Measurements from ENCODE around the gene SDCCAG8. TPM values are rescaled to one million over a fixed set of nuclear protein-coding genes. Genes with fewer than 3 reads are reported as not detected.

The SDCCAG8 gene
- polyA plus RNA-seq, 2 of the 4 experiments (the other 2 are of a cell fraction): 48.8 to 64.8 TPM

DNA sequence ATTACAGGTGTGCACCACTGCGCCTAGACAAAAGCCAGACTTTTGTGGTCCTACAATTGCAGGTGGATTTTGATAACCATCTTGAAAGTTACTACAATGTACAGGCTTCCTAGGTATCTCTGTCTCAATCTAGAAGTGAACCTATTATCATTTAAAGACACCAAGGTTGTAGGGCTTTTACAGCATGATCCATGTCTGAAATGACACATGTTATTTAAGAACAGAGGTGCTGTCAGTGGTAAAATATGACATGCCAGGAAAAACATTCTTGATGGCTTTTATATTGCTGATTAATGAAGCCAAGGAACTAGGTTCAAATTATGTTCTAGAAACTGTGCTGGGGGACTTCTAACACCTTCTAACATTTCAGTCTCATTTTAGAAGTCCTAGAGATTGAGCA, 253.1 kb downstream of the SDCCAG8 start:
- H3K4me2 ChIP-seq: no peak overlapping the region
- FAIRE-seq (no peak), DNase-seq (ENCODE audit: low read depth in 1 of 2, low spot score in 1 of 2) (no peak), ATAC-seq (no peak)
- no peak overlapping the region for H3K27ac ChIP-seq
- H3K4me1 ChIP-seq: no peaks in the 10 kb centered on the region
- POLR2A ChIA-PET: no interaction called here
- no peaks in the 10 kb centered on the region for H3K9me3 ChIP-seq
- 100% methylated on average over 1 of the region's 1 CpG for WGBS (ENCODE audit: missing lambda C conversion rate)
- CTCF ChIA-PET: no interaction called here
- TF ChIP-seq, protein P1, sequence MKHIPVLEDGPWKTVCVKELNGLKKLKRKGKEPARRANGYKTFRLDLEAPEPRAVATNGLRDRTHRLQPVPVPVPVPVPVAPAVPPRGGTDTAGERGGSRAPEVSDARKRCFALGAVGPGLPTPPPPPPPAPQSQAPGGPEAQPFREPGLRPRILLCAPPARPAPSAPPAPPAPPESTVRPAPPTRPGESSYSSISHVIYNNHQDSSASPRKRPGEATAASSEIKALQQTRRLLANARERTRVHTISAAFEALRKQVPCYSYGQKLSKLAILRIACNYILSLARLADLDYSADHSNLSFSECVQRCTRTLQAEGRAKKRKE (CRISPR knock-in tag; IDR thresholded peaks at IDR 0.05; ENCODE audit: low read depth): no peak
- TF ChIP-seq RARB (CRISPR knock-in tag; IDR thresholded peaks at IDR 0.05) (no peak), RAD21 (conservative IDR thresholded peaks at IDR 0.05 in 1 of 2, IDR thresholded peaks at IDR 0.05 in 1 of 2) (no peak), HES2 (IDR thresholded peaks at IDR 0.05) (no peak), POLR2A (IDR thresholded peaks at IDR 0.05; ENCODE audit: low read length) (no peak), PHF8 (IDR thresholded peaks at IDR 0.05; ENCODE audit: borderline replicate concordance, low read depth) (no peak), BHLHE40 (IDR thresholded peaks at IDR 0.05; ENCODE audit: low read depth, low read length) (no peak), CEBPB (IDR thresholded peaks at IDR 0.05) (no peak), CBX8 (IDR thresholded peaks at IDR 0.05) (no peak), MYC (IDR thresholded peaks at IDR 0.05; ENCODE audit: borderline replicate concordance, low read length) (no peak), HOXA7 (CRISPR knock-in tag; IDR thresholded peaks at IDR 0.05) (no peak), MAZ (IDR thresholded peaks at IDR 0.05; ENCODE audit: borderline replicate concordance, low read depth, low read length) (no peak), RNF2 (IDR thresholded peaks at IDR 0.05; ENCODE audit: borderline replicate concordance, low read depth) (no peak), PBX3 (IDR thresholded peaks at IDR 0.05) (no peak), ZC3H11A (IDR thresholded peaks at IDR 0.05) (no peak), FOXS1 (CRISPR knock-in tag; IDR thresholded peaks at IDR 0.05) (no peak), NR3C1 (IDR thresholded peaks at IDR 0.05) (no peak)
- TF ChIP-seq, protein P2, sequence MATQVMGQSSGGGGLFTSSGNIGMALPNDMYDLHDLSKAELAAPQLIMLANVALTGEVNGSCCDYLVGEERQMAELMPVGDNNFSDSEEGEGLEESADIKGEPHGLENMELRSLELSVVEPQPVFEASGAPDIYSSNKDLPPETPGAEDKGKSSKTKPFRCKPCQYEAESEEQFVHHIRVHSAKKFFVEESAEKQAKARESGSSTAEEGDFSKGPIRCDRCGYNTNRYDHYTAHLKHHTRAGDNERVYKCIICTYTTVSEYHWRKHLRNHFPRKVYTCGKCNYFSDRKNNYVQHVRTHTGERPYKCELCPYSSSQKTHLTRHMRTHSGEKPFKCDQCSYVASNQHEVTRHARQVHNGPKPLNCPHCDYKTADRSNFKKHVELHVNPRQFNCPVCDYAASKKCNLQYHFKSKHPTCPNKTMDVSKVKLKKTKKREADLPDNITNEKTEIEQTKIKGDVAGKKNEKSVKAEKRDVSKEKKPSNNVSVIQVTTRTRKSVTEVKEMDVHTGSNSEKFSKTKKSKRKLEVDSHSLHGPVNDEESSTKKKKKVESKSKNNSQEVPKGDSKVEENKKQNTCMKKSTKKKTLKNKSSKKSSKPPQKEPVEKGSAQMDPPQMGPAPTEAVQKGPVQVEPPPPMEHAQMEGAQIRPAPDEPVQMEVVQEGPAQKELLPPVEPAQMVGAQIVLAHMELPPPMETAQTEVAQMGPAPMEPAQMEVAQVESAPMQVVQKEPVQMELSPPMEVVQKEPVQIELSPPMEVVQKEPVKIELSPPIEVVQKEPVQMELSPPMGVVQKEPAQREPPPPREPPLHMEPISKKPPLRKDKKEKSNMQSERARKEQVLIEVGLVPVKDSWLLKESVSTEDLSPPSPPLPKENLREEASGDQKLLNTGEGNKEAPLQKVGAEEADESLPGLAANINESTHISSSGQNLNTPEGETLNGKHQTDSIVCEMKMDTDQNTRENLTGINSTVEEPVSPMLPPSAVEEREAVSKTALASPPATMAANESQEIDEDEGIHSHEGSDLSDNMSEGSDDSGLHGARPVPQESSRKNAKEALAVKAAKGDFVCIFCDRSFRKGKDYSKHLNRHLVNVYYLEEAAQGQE (IDR thresholded peaks at IDR 0.05): no peak
- no peak overlapping the region for H3K4me3 ChIP-seq

GRCh38 chr1:243510928-243511327, 255.1 kb downstream of the SDCCAG8 start:
- no peak overlapping the region for H3K4me3 ChIP-seq
- H3K9me3 ChIP-seq: no peaks in the 10 kb centered on the region
- WGBS (ENCODE audit: missing lambda C conversion rate): 97% methylated on average over 3 of the region's 3 CpGs
- POLR2A ChIA-PET: no interaction called here
- FAIRE-seq (no peak), DNase-seq (ENCODE audit: low read depth in 1 of 2, low spot score in 1 of 2) (no peak), ATAC-seq (no peak)
- CTCF ChIA-PET: interaction anchor here (0.7 kb wide), 2 partner anchors 56 to 789 kb away, joined by 3 read pairs; no protein-coding TSS in a partner anchor
- no peak overlapping the region for H3K27ac ChIP-seq
- no peak overlapping the region for H3K4me2 ChIP-seq
- no peaks in the 10 kb centered on the region for H3K4me1 ChIP-seq
- TF ChIP-seq RFX5 (IDR thresholded peaks at IDR 0.05) (no peak), HEYL (CRISPR knock-in tag; IDR thresholded peaks at IDR 0.05) (no peak), EHF (CRISPR knock-in tag; IDR thresholded peaks at IDR 0.05) (no peak), CBX8 (IDR thresholded peaks at IDR 0.05) (no peak), FOXS1 (CRISPR knock-in tag; IDR thresholded peaks at IDR 0.05) (no peak), TFCP2L1 (CRISPR knock-in tag; IDR thresholded peaks at IDR 0.05) (no peak), TP53 (CRISPR knock-in tag; IDR thresholded peaks at IDR 0.05) (no peak), NFE2L2 (conservative IDR thresholded peaks at IDR 0.05; ENCODE audit: low read length) (no peak), ZFP36 (IDR thresholded peaks at IDR 0.05; ENCODE audit: borderline replicate concordance, partially characterized antibody) (no peak), NR3C1 (IDR thresholded peaks at IDR 0.05) (no peak), CHD4 (IDR thresholded peaks at IDR 0.05; ENCODE audit: borderline replicate concordance) (no peak), MAZ (IDR thresholded peaks at IDR 0.05; ENCODE audit: borderline replicate concordance, low read depth, low read length) (no peak), ELK1 (IDR thresholded peaks at IDR 0.05; ENCODE audit: low read depth, low read length) (no peak), MAFK (IDR thresholded peaks at IDR 0.05; ENCODE audit: partially characterized antibody) (no peak)
- TF ChIP-seq, protein P2 (IDR thresholded peaks at IDR 0.05): no peak

Measured in A549 (cell line).